ENCODE measurements around the gene ABHD8.

DNA sequence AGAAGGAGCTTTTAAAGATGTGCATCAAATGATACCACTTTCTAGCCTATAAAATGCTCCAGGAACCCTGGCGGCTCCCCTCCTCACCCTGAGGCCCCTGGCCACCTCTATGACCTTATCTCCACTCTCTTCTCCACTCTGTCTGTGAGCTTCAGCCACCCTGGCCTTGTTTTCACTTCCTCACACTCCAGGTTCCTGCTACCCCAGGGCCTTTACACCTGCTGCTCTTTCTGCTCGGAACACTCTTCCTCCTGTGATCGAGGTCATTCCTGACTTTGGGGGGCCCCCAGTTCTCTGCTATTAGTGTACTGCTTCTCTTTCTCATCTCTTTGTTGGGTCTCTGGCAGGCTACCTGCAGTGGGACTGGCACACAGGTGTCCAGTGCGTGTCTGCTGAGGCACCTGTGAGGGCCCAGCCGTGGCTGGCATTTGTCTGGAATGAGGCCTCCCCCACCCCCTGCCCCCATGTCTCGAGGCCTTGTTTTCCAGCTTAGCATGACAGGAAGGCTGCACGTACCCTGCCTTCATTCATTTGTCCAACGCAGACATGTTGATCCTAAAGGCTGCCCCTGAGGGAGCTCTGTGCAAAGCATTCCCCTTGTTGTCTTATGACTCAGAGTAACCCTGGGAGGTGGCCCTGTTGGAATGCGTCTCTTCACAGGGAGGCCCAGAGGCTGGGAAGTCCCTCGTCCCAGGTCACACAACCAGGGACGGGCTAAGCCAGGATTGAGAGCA is 8.4 kb upstream of the ABHD8 start:
- TF ChIP-seq MXI1 (IDR thresholded peaks at IDR 0.05; ENCODE audit: borderline replicate concordance, low read depth, low read length) (no peak), SMC3 (IDR thresholded peaks at IDR 0.05; ENCODE audit: low read depth, low read length) (no peak), RCOR1 (IDR thresholded peaks at IDR 0.05; ENCODE audit: insufficient replicate concordance, low read length) (no peak), CTCF (conservative IDR thresholded peaks at IDR 0.05; ENCODE audit: low read depth, low read length) (no peak), POLR2A (IDR thresholded peaks at IDR 0.05; ENCODE audit: low read depth, low read length) (no peak), MAZ (IDR thresholded peaks at IDR 0.05; ENCODE audit: borderline replicate concordance, low read depth, low read length) (no peak)

All from IMR-90 (cell line).